Hindlimb muscle (tissue), 1 donor: ENCODE data around the gene PHF21B. TPM values are rescaled to one million over a fixed set of nuclear protein-coding genes. Genes with fewer than 3 reads are reported as not detected.
"Not testable (repeated sequence)": the region's sequence is repeated elsewhere in the genome, so short reads cannot be mapped to it uniquely, and the experiment has no call there.

Experiments
- DNase-seq: peaks from one replicate; pipeline ENCODE4 v3.0.0-alpha.2; 2013
- polyA plus RNA-seq: library from polyadenylated mRNA; unstranded; fragments of 120-200 nt; gene quantifications from one replicate; pipeline ENCODE4 v1.2.1, GENCODE V29; 2013; ENCODE audit not compliant: insufficient read length

The PHF21B gene
- polyA plus RNA-seq, 1 donor = 0.28 TPM

DNA sequence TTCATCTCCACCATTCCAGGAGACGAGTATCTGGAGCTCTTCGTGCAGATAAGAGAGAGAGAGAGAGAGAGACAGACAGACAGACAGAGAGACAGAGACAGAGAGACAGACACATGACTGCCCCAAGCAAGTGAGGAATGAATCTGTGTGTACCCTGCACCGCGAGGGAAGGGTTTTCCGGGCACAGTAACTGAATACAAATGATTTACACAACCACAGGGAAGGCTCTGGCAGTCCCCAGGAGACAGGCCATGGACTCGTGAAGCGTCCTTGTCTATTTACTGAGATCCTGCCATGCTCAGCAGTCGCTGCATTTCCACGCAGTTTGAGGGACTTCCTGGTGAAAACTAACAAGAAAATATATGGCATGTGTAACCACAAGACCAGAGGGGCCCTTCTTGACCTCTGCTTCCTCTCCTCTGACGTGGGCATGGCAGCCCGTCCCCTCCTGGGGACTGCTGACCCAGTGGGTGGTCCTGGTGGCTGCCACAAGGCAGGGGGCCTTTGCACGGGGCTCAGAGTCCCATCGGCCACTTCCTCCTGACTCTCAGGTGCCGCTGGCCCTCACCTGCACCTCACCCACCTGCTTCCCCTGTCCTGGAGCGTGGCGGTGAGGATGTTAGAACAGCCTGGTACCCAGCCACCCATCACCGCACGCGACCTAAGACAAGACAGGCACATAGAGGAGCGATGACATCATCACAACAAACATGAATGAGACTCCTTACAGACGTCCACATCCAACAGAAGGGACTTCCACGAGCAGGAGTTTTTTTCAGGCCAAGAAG lies 75.9 kb downstream of the PHF21B start:
- no peak for DNase-seq

DNA sequence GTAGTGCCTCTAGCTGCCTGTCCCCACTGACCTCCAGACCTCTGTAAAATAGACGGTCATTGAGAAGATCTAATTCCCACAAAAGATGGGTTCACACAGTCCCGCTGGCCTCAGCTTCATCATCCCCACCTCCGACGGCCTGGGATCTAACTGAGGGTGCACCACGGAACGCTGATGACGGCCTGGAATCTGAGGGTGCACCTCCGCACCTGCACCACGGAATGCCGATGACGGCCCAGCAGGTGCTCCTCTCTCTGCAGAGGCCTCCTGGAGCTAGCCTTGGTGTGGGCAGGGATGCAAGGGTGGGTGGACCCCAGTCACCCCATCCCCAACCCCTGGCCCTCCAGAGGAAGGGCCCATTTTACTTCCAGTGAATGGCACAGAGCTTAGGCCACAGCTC lies 77.3 kb downstream of the PHF21B start:
- no peak for DNase-seq

DNA sequence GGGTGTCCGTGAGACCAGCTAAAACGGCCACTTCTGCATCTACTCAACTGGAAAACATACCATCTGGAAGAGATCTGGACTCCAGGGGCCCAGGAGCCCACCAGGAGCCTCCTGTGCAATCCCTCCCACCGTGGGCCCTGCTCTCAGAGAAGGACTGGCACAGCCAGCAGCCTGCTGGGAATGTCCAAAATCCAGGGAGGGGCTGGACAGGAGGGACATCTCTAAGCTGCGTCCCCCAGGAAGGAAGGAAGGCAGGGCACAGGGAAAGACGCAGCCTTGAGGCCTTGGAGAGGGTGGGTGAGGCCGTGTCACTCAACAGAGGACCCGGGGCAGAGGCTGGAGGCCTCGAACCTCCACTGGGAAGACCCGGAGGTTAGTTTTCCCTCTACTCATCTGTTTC lies 78.0 kb downstream of the PHF21B start:
- no peak for DNase-seq

DNA sequence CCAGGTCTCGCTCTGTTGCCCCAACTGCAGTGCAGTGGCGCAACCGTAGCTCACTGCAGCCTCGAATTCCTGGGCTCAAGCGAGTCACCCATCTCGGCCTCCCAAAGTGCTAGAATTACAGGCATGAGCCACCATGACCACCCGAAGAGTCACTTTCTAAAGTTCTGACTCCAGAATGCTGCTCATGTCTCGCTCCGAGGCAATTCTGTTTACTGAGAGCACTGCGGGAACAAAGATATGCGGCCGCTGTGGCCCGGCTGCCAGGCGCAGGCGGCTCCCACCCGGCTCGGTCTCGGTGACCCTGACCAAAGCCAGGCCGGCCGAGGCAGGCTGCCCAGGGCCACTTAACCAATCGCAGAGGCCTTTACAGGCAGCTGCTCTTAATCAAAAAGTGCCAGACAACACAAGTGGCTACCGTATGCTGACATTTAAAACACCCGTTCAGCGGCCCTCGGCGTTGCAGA lies 78.7 kb downstream of the PHF21B start:
- DNase-seq = peak; percentile 19

DNA sequence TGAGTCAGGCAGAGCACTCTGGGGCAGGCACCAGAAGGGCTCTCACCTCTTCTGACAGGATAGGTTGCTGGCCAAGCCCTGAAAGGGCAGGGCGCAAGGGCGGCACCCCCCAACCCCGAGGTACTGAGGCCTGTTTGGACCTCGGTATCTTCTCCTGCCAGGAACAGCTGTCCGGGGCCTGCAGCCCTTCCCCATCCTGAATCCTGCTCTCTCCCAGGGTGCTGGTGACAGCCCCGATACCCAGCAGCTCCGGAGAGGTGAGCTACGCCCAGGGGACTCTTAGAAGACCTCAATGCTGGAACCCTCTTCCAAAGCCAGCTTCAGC lies 79.1 kb downstream of the PHF21B start:
- no peak for DNase-seq

DNA sequence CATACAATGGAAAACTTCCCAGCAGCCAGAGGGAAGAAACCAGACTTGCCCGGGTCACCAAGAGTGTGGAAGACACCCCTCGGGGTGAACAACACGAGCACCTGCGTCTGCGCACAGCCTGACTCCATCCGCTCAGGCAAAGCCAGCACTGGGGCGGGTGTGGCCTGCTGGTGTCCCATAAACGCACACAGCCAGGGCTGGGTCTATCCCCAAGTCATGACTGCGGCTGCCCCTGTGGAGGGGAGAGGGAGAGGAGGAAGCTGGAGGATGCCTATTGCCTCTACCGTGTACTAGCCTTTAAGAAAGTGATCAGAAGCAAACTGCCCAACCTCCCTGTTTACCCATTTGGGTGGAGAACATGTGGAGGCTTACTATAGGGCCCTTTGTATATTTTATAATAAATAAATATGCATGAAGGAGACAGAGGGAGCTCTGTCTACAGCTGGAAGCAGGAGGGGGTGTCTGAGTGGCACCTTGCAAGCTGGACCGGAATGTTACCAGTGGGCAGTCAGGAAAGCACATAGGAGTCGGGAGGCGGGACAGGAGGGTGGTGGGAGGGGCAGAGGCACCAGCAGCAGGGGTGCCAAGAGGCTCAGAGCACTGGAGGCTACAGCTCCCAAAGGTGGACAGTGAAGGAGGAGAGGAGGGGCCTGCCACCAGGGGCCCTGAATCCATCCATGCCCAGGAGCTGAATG lies 79.6 kb downstream of the PHF21B start:
- DNase-seq = no peak

DNA sequence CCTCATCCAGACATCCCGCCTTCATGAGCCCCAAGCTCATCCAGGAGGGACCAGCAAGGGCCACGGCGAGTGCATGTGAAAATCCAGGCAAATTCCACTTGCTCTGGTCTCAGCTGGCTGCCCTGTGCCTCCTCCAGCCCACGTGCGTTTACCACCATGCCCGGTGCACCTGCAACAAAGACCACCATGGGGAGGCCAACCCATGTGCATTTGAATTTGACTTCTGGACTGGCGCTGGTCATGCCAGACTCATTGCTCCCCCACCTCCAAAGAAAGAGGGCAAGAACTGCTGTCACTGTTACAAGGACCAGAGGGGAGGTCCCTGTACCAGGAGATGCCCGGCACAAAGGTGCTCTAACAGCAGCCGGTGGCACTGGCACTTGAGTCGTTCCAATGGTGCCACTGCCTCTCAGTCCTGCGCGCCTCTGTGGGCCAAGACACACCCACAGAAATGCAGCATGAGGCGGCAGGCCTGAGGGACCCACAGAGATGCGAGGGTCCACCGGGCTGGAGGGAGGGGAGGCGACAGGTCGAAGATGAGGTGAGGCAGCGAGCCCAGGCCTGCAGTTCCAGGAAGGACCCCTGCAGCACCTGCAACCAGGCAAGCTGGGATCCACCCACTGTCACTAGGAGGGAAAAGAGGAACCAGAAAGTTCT lies 80.3 kb downstream of the PHF21B start:
- DNase-seq = no peak

DNA sequence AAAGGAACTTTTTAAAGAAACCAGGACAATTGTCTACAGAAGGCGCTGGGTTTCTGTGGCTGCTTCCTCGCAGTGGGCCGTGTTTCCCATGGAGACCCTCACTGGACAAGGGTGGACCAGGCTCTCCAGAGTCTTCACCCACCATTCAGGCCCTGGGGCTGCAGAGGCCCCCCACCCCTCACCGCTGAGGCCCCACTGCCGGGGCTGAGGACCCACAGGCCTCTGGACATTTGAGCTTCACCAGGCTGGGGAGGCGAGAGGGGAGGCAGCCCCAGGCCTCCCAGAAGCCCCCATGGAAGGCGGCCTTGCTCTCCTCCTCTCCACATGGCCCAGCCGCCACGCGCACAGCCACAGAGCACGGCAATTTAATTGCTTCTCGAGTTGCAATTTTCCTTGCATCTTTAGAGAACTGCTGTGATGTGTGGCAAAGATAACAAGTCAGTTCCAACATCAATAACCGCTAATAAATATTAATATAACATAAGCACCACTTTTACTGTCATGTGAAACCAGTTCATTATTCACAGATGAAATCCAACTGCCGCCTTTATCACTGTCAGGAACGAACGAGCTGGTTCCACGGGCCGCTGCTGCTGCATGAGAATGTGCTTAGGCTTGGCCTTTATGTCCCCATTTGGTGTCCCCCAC lies 81.0 kb downstream of the PHF21B start:
- no peak for DNase-seq

DNA sequence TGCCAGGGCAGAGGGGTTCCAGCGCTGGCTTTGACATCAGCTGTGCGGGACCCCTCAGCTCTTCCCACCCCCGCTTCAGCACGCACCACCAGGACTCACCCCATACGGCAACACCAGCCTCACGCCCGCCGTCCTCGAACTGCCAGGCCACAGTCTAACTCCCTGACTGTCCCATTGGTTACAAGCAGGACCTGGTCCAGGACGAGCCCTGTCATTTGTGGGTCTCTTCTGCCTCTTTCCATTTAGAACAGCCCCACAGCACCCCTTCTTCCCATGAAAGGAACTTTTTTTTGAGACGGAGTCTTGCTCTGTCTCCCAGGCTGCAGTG lies 81.7 kb downstream of the PHF21B start:
- no peak for DNase-seq

DNA sequence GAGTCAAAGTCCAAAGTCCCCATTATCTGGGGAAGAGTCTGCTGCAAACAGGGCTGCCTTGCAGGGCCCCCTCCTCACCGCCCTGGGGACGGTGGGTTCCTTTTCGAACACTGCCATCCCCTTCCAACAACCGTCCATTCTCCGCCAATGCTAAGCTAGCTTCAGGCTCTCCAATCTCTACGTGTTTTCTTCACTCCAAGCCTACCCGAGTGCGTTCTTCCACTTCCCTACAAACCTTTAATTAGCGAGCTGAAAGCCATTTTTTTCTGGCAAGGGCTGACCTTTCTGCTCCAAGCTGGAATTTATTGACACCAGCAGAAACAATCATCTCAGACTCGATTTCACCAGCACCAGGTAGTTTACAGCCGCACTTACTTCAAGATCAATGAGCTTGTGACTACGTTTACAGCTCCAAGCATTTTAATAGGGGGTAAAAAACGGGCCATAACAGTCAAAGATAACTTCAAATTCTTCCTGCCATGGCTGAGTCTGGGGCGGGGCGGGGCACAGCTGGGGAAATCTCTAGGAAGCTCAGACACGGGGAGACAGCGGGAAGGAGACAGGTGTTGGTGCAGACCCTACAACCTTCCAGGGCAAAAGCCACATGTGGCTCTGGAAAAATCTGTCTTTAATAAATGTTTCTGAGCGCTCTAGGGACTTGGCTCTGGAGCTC lies 82.2 kb downstream of the PHF21B start:
- DNase-seq = no peak

DNA sequence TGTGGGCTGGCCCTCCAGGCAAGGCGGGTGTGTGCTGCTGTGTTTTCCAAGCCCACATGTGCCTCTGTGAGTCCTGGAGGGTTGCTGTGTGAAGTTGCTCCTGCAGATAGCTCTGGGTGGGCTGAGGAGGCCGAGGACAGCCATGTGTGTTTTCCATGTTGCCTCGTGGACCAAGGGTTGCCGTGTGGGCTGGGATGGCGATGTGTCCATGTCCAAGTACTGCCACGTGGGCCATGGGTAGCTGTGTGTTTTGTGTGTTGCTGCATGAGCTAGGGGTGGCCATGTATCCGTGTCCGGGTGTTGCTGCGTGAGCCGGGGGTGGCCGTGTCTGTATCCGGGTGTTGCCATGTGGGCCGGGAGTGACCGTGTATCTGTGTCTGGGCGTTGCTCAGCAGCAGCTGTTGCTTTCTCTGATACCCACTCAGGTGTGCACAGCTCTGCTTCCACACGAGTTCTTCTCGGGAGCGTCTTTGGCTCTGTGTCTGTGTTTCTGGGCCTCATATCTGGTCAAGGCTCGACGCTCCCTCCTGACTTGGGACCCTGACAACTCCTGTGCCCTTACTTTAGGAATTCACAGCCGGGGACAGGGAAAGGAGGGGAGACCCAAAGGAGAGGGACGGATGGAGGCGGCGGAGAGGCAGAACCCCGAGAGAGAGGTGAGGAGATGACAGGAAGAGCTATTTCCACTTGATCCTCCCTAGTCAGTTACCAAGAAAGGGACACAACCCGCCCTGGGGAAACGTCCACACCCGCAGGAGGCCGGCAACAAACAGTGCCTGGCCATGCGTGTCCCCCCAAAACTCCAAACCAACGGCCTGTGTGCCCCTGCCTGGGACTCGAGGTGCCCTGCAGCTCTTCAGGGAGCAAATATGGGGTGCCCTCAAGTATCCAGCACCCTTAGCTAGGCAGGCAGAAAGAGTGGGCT lies 83.1 kb downstream of the PHF21B start:
- DNase-seq = no peak

DNA sequence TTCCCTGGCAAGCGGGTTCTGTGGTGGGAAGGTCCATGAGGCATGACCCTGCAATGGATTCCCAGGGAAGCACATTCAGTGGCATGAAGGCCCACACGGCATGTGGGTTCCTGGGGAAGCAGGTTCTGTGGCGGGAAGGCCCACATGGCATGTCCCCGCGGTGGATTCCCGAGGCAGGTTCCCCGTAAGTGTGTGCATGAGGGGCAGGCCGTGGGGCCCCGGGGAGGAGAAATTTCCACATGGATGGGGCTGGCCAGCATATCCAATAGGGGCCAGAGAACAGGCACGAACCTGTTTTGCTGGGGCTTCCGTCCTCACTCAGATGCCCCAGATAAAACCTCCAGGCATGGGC lies 83.7 kb downstream of the PHF21B start:
- no peak for DNase-seq

DNA sequence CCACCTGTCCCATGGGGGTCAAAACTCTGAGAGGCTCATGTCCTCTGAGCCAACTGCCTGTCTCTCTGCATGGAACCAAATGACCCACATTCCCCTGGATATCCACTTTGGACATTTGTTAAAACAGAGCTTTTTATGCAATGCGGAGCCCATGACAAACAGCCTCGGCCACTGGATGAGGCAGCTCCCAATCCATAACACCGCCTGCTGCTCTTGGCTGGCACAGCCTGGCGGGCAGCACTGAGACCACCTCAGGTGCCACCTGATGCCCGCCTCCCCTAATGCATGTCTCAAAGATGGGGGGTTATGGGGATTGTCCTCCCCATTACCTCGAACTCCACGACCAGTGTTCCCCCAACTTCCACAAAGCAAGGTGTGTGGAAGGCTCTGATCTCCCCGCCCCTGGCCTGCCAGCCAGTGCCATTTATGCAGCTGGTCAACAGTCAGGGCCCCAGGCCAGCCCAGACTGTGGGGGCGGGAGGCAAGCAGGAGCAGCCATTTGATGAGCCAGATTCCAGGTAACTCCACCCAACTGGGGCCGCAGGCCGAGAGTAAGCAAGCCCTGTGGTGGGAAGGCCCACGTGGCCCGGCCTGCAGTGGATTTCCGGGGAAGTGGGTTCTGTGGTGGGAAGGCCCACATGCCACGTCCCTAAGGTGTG lies 84.2 kb downstream of the PHF21B start:
- no peak for DNase-seq

DNA sequence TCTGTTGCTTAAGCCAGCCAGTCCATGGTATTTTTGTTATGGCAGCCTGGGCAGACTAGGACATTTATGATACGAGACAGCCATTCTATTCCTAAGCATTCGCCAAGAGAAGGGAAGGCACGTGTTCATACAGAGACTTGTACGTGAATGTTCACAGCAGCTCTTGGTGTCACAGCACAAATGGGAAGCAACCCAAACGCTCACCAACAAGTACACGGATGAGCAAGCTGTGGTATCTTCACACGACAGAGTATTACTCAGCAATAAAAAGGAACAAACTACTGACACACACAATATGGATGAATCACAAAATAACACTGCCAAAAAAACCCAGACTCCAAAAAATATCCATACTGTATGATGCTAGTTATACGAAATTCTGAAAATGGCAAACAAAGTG lies 85.1 kb downstream of the PHF21B start:
- DNase-seq = no peak

DNA sequence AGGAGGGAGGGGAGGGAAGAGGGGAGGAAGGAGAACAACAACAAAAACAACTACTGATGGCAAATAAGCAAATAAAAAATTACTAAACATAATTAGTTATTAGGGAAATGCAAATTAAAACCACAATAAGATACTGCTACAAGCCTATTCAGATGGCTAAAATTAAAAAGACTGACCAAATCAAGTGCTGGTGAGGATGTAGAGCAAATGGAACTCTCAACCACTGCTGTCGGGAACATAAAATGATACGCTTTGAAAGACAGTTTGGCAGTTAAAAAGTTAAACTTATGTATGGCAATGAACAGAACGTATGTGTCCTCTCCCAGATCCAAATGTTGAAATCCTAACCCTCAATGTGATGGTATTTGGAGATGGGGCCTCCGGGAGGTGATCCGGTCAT lies 85.7 kb downstream of the PHF21B start:
- DNase-seq = no peak

DNA sequence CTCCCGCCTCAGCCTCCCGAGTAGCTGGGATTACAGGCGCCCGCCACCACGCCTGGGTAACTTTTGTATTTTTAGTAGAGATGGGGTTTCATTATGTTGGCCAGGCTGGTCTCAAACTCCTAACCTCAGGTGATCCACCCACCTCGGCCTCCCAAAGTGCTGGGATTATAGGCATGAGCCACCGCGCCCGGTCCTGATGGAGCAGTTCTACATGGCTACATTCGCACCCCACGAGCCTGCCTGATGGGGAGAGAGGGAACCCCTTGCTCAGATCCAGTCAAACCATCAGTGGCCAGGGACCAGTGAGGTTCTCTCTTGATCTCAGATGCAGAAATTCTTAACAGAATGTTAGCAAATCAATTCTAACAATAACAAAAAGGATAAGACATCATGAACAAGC lies 88.0 kb downstream of the PHF21B start:
- DNase-seq = not testable (repeated sequence)

DNA sequence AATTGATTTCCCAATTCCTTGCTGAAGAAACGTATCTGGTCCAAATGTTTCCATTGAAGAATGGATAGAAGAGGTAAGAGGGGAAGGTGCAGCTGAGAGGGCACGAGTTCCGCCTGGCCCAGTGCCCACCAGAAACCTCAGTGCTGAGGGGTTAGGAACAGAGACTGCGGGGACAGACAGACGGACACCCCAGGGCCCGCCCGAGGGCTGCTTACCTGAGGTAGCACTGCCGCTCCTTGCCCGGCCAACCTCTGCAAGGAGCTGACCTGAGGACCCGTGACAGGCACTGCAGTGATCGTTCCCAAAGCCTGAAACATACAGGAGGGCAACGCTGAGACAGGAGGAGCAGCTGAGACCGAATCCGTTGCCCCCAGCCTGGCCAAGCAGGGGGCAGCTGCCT lies 89.6 kb downstream of the PHF21B start:
- no peak for DNase-seq

DNA sequence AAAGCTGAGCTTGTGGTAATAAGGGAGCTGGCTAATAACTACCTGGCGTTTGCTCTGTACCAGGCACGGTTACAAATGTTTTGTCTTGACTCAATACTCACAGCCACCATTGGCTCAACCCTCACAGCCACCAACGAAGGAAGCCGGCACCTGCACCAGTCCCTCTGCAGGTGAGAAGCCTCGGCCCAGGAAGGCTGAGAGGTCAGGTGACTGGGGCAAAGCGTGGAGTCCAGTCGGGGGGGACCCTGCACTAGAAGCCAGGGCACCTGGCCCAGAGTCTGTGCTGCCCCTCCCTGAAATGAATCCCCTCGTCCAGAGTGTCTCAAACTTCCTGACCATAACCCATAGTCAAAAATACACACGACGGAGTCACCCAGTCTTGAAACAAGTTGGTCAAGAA lies 90.1 kb downstream of the PHF21B start:
- no peak for DNase-seq

DNA sequence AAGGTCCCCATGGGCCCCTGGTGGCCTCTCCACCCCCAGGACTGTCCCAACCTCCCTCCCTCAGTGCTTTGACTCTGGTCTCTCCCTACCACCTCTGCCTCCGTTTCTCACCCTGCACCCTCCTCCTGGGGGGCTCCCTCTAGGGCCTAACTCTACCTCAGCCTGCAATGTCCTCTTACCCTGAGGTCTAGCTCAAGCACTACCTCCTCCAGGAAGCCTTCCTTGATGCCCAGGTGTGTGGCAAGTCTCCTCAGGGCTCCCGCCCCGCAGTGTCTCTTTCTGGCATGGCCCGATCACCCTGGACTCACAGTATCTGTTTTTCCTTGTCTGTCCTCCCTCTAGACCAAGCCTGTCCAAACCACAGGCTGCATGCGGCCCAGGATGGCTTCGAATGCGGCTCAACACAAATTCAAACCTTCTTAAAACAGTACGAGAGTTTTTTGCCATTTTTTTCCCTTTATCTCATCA lies 90.8 kb downstream of the PHF21B start:
- no peak for DNase-seq

DNA sequence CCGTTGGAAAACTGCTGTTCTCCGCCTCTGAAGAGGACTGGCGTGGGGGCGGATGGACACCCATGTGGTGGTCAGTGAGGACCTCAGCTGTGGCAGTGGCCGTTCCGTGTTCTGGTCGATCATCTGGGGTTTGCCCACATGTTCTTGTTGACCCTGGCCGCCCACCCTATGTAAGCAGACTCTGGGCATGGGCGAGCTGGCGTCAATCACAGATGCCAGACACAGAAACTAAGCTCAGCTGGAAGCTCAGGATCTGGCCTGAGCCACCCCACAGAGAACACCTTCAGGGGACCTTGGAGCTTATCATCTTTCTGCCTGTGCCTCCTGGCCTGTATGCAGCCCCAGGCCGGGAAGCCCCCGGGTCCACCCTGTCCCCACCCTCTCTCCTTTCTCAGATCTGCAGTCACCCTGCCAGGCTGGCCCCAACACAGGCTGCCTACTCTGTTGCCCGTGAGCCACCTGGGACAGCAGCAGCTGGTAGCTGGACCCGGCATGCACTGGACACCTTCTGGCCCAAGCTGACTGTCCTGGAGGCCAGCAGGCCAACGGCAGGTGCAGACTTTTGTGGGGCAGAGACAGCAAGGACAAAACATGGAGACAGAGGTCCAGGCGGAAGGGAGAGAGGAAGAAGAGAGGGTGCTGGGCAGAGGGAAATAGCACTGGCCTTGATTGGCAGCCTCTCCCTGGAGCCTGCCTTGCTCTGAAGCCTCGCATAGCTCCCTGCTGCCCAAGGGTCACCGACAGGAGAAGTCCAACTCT lies 91.5 kb downstream of the PHF21B start:
- DNase-seq = no peak
